Loucy (cell line): ENCODE results near the gene FGFBP3.

ENCODE experiments used
- H2AFZ ChIP-seq: fragments of 200-600 bp; sonication (generic); 2 replicates; pipeline ENCODE4 v1.6.0; 2016; ENCODE audit warnings: antibody characterized with exemption, mild to moderate bottlenecking, low read length, moderate library complexity
- H3F3A ChIP-seq: fragments of 200-600 bp; 2 replicates; pipeline ENCODE4 v1.6.0; 2016; ENCODE audit warnings: antibody characterized with exemption, low read depth, mild to moderate bottlenecking
- H3K27me3 ChIP-seq: fragments of 200-600 bp; sonication (generic); 2 replicates; pipeline ENCODE4 v1.6.1; 2014; ENCODE audit warnings: low read length, mild to moderate bottlenecking; ENCODE audit not compliant: insufficient read depth, poor library complexity, severe bottlenecking
- H3K36me3 ChIP-seq: fragments of 200-600 bp; sonication (generic); 2 replicates; pipeline ENCODE4 v1.6.1; 2016; ENCODE audit warnings: low read length; ENCODE audit not compliant: insufficient read depth
- H3K4me1 ChIP-seq: fragments of 200-600 bp; sonication (generic); 2 replicates; pipeline ENCODE4 v1.5.1; 2014; ENCODE audit warnings: low read length, mild to moderate bottlenecking; ENCODE audit not compliant: insufficient read depth, poor library complexity, severe bottlenecking
- H3K4me2 ChIP-seq: fragments of 200-600 bp; sonication (generic); 2 replicates; pipeline ENCODE4 v1.6.0; 2014; ENCODE audit warnings: antibody characterized with exemption, low read length, low read depth, mild to moderate bottlenecking; ENCODE audit not compliant: poor library complexity, severe bottlenecking
- H3K4me3 ChIP-seq: fragments of 200-600 bp; sonication (generic); 2 replicates; pipeline ENCODE4 v1.5.1; 2014; ENCODE audit warnings: low read length, mild to moderate bottlenecking, mixed read lengths; ENCODE audit not compliant: poor library complexity, severe bottlenecking
- H3K79me2 ChIP-seq: fragments of 200-600 bp; sonication (generic); 2 replicates; pipeline ENCODE4 v1.6.1; 2014; ENCODE audit warnings: low read length; ENCODE audit not compliant: insufficient read depth
- H3K9ac ChIP-seq: fragments of 200-600 bp; sonication (generic); 2 replicates; pipeline ENCODE4 v1.6.0; 2014; ENCODE audit warnings: mild to moderate bottlenecking, low read depth, low read length, moderate library complexity; ENCODE audit not compliant: poor library complexity, severe bottlenecking
- H3K9me2 ChIP-seq: fragments of 200-600 bp; sonication (generic); replicated peaks from 2 replicates; pipeline ENCODE4 v1.6.1; 2016; ENCODE audit warnings: low read depth, low read length, mixed read lengths
- H3K9me3 ChIP-seq: fragments of 200-600 bp; sonication (generic); 2 replicates; pipeline ENCODE4 v1.6.1; 2014; ENCODE audit warnings: mild to moderate bottlenecking, antibody characterized with exemption, low read length, low read depth; ENCODE audit not compliant: insufficient read depth
- H4K20me1 ChIP-seq: fragments of 200-600 bp; sonication (generic); 2 replicates; pipeline ENCODE4 v1.6.0; 2014; ENCODE audit warnings: antibody characterized with exemption, low read length, mild to moderate bottlenecking; ENCODE audit not compliant: insufficient read depth, poor library complexity, severe bottlenecking
- EZH2phosphoT487 ChIP-seq: fragments of 200-600 bp; IDR thresholded peaks from 2 replicates; pipeline ENCODE4 v1.6.1; 2018; ENCODE audit warnings: antibody characterized with exemption, mild to moderate bottlenecking, moderate library complexity, borderline replicate concordance
- TF ChIP-seq, protein P1 (sequence below): fragments of 200-600 bp; sonication (generic); conservative IDR thresholded peaks from 2 replicates; pipeline ENCODE4 v1.5.1; 2014; ENCODE audit warnings: mild to moderate bottlenecking, antibody characterized with exemption, low read length

The FGFBP3 gene

DNA sequence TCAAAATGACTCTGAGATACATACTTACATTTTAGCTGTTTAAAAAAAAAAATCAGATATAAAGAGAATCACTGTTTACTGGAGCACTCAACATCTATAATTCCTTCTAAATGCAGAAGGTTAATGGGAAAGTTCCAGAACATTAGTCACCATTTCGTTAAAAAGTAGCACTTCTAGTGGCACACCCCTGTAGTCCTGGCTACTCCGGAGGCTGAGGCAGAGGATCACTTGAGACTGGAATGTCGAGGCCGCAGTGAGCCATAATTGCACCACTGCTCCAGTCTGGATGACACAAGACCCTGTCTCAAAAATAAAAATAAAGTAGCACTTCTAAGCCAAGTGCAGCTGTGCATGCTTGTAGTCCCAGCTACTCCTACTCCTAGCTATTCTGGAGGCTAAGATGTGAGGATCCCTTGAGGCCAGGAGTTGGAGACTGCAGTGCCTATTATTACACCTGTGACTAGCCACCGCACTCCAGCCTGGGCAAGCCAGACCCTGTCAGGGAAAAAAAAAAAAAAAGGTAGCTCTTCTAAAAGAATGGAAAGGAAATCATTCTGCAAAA, 2.2 kb downstream of the FGFBP3 start:
- Histone ChIP-seq H4K20me1 (no peaks in the 10 kb centered on the region), H2AFZ (no peak overlapping the region), H3F3A (peaks cover 6% of the 10 kb centered on the region; the same call in 1 of the 2 replicates), H3K27me3 (no peaks in the 10 kb centered on the region), H3K9me2 (no peaks in the 10 kb centered on the region), H3K79me2 (peaks cover 16% of the 10 kb centered on the region), H3K4me1 (peaks cover 24% of the 10 kb centered on the region), H3K4me3 (peak overlapping the region; percentile 85), H3K36me3 (no peaks in the 10 kb centered on the region), H3K9ac (peak overlapping the region; percentile 75), H3K4me2 (peak overlapping the region; percentile 89), H3K9me3 (no peaks in the 10 kb centered on the region)
- TF ChIP-seq EZH2phosphoT487 = no peak
- TF ChIP-seq, protein P1, sequence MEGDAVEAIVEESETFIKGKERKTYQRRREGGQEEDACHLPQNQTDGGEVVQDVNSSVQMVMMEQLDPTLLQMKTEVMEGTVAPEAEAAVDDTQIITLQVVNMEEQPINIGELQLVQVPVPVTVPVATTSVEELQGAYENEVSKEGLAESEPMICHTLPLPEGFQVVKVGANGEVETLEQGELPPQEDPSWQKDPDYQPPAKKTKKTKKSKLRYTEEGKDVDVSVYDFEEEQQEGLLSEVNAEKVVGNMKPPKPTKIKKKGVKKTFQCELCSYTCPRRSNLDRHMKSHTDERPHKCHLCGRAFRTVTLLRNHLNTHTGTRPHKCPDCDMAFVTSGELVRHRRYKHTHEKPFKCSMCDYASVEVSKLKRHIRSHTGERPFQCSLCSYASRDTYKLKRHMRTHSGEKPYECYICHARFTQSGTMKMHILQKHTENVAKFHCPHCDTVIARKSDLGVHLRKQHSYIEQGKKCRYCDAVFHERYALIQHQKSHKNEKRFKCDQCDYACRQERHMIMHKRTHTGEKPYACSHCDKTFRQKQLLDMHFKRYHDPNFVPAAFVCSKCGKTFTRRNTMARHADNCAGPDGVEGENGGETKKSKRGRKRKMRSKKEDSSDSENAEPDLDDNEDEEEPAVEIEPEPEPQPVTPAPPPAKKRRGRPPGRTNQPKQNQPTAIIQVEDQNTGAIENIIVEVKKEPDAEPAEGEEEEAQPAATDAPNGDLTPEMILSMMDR = no peak

- Histone ChIP-seq H3K9me2 (no peaks in the 10 kb centered on the region), H3K36me3 (no peaks in the 10 kb centered on the region), H3K27me3 (no peaks in the 10 kb centered on the region), H3K4me2 (peak overlapping the region; percentile 49), H3K4me3 (peak overlapping the region; percentile 19), H3K4me1 (peaks cover 25% of the 10 kb centered on the region), H3K9ac (peak overlapping the region; percentile 6), H4K20me1 (no peaks in the 10 kb centered on the region), H3K9me3 (no peaks in the 10 kb centered on the region), H3F3A (peaks cover 6% of the 10 kb centered on the region; the same call in 1 of the 2 replicates), H3K79me2 (peaks cover 3% of the 10 kb centered on the region; the same call in 1 of the 2 replicates), H2AFZ (peak overlapping the region; percentile 60)
- TF ChIP-seq EZH2phosphoT487 = no peak
- TF ChIP-seq, protein P1 = no peak
These were observed 7.3 kb downstream of the FGFBP3 start for GRCh38 chr10:91901784-91902677.

DNA sequence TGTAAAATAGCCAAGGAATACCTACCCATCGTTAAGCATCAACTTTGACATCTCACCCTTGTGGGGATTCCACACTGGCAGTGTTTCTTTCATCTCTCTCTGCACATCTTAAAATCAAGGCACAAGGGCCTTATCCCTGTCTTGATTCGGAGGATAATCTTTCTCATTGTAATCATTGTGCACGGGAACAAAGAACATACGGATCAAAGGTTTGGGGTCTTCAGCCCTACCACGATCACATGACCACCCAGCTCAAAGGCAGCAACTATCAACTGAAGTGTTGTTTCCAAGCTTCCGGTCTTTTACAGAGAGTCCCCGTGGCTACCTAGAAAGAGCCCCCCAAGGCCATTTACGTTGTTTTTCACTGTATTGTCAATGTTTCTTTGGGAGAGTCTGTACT, 11.9 kb downstream of the FGFBP3 start:
- no peak for TF ChIP-seq EZH2phosphoT487
- TF ChIP-seq, protein P1 = no peak
- no peak overlapping the region for H2AFZ ChIP-seq
- H4K20me1 ChIP-seq = no peaks in the 10 kb centered on the region
- H3K27me3 ChIP-seq = no peaks in the 10 kb centered on the region
- H3K4me1 ChIP-seq = peaks cover 17% of the 10 kb centered on the region
- H3K9me3 ChIP-seq = no peaks in the 10 kb centered on the region
- no peak overlapping the region for H3K4me2 ChIP-seq
- H3K36me3 ChIP-seq = no peaks in the 10 kb centered on the region
- no peaks in the 10 kb centered on the region for H3K79me2 ChIP-seq
- H3K9ac ChIP-seq = no peak overlapping the region
- no peaks in the 10 kb centered on the region for H3K9me2 ChIP-seq
- no peaks in the 10 kb centered on the region for H3F3A ChIP-seq
- no peak overlapping the region for H3K4me3 ChIP-seq
